Ishikawa (cell line): Measurements from ENCODE around the gene MUC7.

ENCODE experiments used
- CEBPB ChIP-seq: IDR thresholded peaks from 2 replicates; pipeline ENCODE4 v1.6.1; 2012
- EP300 ChIP-seq: IDR thresholded peaks from 2 replicates; pipeline ENCODE4 v1.6.1; 2012; ENCODE audit warnings: borderline replicate concordance
- RAD21 ChIP-seq: IDR thresholded peaks from 2 replicates; pipeline ENCODE4 v1.6.1; 2012; ENCODE audit warnings: low read depth

DNA sequence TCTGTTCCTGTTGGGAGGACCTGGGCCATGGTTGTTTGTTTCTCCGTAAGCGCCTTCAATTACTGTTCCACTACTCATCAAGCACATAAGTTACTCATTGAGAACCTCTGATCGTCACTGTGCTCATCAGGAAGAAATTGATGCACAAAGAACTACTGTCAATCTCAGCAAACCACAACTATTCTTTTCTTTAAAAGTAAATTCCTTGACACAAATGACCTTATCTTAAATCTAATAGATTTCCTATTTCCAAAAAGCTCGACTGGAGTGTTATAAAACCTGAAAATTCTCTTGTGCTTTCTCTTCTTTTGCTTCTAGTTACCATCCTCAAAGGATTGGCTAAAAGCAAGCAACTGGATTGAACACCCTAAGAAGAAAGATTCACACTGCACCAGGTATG is at the start of gene MUC7:
- no peak for TF ChIP-seq EP300
- no peak for TF ChIP-seq CEBPB
- TF ChIP-seq RAD21: no peak
